ENCODE data around the gene UQCC5. TPM values are rescaled to one million over a fixed set of nuclear protein-coding genes. Genes with fewer than 3 reads are reported as not detected.

UQCC5 gene
- total RNA-seq, 1 donor from 2014 or later = 0.79 TPM

DNA sequence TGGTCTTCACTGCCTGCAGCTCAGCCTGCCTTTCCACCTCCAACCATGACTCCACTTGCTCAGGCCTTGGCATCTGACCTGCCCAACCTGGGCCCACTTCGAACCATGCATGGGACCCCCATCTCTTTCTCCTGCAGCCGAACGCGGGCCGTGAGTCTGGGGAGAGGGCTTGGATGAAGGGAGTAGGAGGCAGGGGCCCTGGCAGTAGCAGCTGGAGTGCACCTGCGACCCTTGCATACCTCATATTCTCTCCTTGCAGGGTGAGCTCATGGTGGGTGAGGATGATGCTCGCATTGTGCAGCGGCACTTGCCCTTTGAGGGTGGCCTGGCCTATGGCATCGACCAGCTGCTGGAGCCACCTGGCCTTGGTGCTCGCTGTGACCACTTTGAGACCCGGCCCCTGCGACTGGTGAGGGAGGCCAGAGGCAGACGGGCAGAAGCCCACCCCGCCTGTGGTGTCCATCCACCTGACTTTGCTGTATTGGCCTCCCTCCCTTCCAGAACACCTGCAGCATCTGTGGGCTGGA lies 16.2 kb upstream of the UQCC5 start:
- no peak overlapping the region for H3K4me3 ChIP-seq (ENCODE audit: low read depth, low read length)
- peaks cover 3% of the 10 kb centered on the region for H3K27me3 ChIP-seq (ENCODE audit: control insufficient read depth, insufficient read depth, low read length)
- no peak for FAIRE-seq
- DNase-seq (ENCODE audit: low read depth) = no peak
- TF ChIP-seq, protein P1, sequence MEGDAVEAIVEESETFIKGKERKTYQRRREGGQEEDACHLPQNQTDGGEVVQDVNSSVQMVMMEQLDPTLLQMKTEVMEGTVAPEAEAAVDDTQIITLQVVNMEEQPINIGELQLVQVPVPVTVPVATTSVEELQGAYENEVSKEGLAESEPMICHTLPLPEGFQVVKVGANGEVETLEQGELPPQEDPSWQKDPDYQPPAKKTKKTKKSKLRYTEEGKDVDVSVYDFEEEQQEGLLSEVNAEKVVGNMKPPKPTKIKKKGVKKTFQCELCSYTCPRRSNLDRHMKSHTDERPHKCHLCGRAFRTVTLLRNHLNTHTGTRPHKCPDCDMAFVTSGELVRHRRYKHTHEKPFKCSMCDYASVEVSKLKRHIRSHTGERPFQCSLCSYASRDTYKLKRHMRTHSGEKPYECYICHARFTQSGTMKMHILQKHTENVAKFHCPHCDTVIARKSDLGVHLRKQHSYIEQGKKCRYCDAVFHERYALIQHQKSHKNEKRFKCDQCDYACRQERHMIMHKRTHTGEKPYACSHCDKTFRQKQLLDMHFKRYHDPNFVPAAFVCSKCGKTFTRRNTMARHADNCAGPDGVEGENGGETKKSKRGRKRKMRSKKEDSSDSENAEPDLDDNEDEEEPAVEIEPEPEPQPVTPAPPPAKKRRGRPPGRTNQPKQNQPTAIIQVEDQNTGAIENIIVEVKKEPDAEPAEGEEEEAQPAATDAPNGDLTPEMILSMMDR (IDR thresholded peaks at IDR 0.05; ENCODE audit: insufficient read depth, low read length, severe bottlenecking) = no peak
- peaks cover 5% of the 10 kb centered on the region for H3K36me3 ChIP-seq (ENCODE audit: control insufficient read depth, insufficient read depth, low read length)

DNA sequence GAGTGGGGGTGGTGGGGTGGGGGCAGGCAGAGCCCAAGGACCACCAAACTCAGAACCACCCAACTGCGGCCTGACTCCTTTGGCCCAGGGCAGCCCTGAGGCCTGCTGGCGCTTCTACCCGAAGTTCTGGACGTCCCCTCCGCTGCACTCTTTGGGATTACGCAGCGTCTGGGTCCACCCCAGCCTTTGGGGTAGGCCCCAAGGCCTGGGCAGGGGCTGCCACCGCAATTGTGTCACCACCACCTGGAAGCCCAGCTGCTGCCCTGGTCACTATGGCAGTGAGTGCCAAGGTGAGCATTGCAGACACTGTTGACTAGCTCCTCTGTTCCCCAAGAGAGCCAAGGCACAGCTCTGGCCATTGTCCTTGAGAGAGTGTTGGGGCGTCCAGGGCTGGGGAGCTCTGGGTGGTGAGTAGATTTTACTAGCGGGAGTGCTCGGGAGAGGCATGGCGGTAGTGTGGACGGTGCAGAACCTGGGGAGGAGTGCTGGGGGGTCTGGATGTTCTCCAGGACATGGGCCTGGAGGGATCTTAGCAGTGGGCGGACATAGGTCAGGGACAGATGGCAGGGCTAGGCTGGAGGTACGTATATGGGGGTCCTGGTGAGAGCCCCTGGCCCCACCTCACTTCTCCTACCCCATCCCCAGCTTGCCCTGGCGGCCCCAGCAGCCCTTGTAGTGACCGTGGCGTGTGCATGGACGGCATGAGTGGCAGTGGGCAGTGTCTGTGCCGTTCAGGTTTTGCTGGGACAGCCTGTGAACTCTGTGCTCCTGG lies 15.5 kb upstream of the UQCC5 start:
- Histone ChIP-seq H3K4me3 (ENCODE audit: low read depth, low read length) (no peak overlapping the region), H3K36me3 (ENCODE audit: control insufficient read depth, insufficient read depth, low read length) (peaks cover 5% of the 10 kb centered on the region), H3K27me3 (ENCODE audit: control insufficient read depth, insufficient read depth, low read length) (peaks cover 3% of the 10 kb centered on the region)
- FAIRE-seq (no peak), DNase-seq (ENCODE audit: low read depth) (no peak)
- TF ChIP-seq, protein P1 (IDR thresholded peaks at IDR 0.05; ENCODE audit: insufficient read depth, low read length, severe bottlenecking) = no peak

DNA sequence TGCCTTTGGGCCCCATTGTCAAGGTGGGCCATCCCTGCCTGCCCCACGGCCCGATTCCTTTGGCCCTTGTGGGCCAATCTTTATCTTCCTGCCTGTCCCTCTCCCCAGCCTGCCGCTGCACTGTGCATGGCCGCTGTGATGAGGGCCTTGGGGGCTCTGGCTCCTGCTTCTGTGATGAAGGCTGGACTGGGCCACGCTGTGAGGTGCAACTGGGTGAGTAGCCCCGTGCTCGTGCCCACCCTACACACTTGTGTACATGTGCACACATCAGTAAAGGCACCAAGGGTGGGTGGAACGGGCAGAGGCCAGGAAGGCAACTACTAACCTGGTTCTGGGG lies 14.9 kb upstream of the UQCC5 start:
- no peak for FAIRE-seq
- H3K27me3 ChIP-seq (ENCODE audit: control insufficient read depth, insufficient read depth, low read length) = peaks cover 3% of the 10 kb centered on the region
- TF ChIP-seq, protein P1 (IDR thresholded peaks at IDR 0.05; ENCODE audit: insufficient read depth, low read length, severe bottlenecking) = no peak

DNA sequence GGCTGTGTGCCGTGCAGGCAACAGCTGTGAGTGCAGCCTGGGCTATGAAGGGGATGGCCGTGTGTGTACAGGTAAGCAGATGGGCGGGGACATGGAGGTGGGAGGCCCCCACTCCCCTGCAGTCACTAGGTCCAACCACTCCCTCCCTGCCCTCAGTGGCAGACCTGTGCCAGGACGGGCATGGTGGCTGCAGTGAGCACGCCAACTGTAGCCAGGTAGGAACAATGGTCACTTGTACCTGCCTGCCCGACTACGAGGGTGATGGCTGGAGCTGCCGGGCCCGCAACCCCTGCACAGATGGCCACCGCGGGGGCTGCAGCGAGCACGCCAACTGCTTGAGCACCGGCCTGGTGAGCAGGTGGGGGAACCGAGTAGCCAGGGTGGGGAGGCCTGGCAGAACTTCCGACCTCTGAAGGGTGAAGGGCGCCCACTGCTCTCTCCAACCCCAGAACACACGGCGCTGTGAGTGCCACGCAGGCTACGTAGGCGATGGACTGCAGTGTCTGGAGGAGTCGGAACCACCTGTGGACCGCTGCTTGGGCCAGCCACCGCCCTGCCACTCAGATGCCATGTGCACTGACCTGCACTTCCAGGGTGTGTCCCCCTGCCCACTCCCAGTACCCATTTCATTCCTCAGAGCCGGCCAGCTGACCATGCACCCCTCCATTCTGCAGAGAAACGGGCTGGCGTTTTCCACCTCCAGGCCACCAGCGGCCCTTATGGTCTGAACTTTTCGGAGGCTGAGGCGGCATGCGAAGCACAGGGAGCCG lies 14.3 kb upstream of the UQCC5 start:
- no peak for DNase-seq (ENCODE audit: low read depth)
- H3K27me3 ChIP-seq (ENCODE audit: control insufficient read depth, insufficient read depth, low read length) = peaks cover 3% of the 10 kb centered on the region
- peaks cover 5% of the 10 kb centered on the region for H3K36me3 ChIP-seq (ENCODE audit: control insufficient read depth, insufficient read depth, low read length)
- FAIRE-seq = no peak
- TF ChIP-seq, protein P1 (IDR thresholded peaks at IDR 0.05; ENCODE audit: insufficient read depth, low read length, severe bottlenecking) = no peak
- no peak overlapping the region for H3K4me3 ChIP-seq (ENCODE audit: low read depth, low read length)

More for the DNA sequence above, 14.9 kb upstream of the UQCC5 start:
- no peak for DNase-seq (ENCODE audit: low read depth)
- H3K36me3 ChIP-seq (ENCODE audit: control insufficient read depth, insufficient read depth, low read length) = peaks cover 5% of the 10 kb centered on the region
- no peak overlapping the region for H3K4me3 ChIP-seq (ENCODE audit: low read depth, low read length)

DNA sequence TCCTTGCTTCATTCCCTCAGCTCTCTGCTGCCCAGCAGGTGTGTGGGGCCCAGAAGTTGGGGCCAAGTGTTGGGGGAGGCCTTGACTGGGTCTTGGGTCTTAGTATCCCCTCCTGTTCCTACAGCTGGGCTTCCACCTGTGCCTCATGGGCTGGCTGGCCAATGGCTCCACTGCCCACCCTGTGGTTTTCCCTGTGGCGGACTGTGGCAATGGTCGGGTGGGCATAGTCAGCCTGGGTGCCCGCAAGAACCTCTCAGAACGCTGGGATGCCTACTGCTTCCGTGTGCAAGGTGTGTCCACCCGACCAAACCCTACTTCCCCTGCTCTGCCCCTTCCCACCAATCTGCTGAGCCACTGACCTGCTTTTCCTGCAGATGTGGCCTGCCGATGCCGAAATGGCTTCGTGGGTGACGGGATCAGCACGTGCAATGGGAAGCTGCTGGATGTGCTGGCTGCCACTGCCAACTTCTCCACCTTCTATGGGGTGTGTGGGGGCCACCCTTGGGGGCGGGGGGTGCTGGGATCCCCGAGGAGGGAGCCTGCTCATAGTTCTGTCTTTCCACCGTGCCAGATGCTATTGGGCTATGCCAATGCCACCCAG lies 13.7 kb upstream of the UQCC5 start:
- Histone ChIP-seq H3K27me3 (ENCODE audit: control insufficient read depth, insufficient read depth, low read length) (peaks cover under 1% of the 10 kb centered on the region), H3K4me3 (ENCODE audit: low read depth, low read length) (no peak overlapping the region), H3K36me3 (ENCODE audit: control insufficient read depth, insufficient read depth, low read length) (peaks cover 10% of the 10 kb centered on the region)
- TF ChIP-seq, protein P1 (IDR thresholded peaks at IDR 0.05; ENCODE audit: insufficient read depth, low read length, severe bottlenecking) = no peak
- FAIRE-seq (no peak), DNase-seq (ENCODE audit: low read depth) (no peak)
